Kidney glomerular epithelial cell (primary cell): Measurements from ENCODE around the gene ARHGEF28.

Experiments
- DNase-seq: peaks from one replicate; lab custom pipeline; 2025; lab: John Stamatoyannopoulos, UW

ARHGEF28 gene

DNA sequence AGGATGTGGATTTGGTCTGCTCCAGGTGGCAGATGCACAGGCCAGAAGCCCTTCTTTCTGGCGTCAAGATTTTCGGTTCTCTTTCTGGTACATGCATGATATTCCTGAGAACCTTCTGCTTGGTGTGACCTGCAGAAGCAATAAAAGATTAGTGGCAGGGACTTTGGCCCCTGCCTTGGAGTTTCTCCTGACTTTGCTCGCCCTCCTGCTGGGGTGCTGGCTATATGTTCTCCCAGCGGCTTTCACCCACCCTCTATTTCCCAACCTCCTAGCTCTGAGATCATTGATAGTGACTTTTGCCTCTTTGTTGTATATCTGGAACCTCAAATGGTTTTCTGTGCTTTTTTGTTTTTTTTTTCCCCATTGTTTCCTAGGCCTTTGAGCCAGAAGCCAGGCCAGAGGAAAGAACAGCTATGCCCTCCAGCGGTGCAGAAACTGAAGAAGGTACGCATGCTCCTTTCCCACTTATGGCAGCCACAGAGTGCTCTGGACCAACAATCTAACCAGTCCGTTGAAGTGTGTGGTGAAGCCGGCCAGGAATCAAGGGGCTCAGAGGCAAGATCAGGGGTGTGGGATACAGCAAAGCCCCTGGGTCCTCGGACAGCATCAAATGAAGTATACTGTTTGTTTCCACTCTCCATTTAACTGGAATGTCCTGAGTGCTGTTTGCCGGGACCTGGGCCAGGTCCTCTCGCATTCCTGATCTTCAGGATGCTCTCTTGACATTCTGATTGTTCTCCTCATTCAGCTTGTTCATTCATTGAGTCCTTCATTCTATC, 154.5 kb downstream of the ARHGEF28 start:
- no peak for DNase-seq

- DNase-seq, result no peak
Measured at GRCh38 chr5:73781107-73781768, 155.2 kb downstream of the ARHGEF28 start.

- DNase-seq, result no peak
Measured at GRCh38 chr5:73783828-73784227, 157.8 kb downstream of the ARHGEF28 start.

GRCh38 chr5:73786043-73786831, 160.2 kb downstream of the ARHGEF28 start:
- DNase-seq, result no peak

DNA sequence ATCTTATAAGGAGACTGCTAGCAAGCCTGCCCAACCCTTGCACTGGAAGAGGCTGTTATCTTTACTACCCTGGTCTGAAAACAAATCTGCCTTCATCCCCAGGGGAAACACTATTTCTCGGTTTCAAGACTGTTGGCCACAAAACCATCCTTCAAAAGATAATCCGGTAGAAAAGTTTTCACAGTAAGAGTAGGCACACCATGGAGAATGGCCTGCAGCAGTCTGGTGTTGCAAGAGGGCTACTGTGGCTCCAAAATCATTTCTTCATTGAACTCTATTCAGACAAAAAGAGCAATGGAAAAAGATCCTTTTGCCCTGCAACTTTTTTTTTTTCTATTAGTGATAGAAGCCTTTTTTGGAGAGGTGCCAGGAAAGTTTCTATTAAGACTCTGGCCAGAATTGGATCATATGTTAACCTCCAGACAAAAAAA, 163.9 kb downstream of the ARHGEF28 start:
- DNase-seq, result no peak

DNA sequence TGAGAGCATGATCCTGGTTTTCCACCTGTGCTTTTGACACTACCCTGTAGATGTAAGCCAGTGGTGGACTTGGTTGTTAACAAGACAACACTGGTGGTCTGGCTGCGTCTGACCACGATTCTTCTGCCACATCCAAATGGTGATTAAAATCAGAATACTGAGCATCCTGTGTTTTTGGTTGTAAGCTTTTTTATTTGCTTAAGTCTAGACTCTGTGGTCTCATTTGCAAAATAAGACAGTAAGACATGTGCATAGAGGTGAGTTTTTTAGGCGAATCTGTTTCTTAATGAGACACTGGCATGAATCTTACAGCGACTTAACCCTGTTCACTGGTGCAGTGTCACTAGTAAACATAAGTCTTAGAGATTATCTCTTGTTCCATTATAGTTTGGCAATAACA, 165.4 kb downstream of the ARHGEF28 start:
- DNase-seq, result no peak

DNA sequence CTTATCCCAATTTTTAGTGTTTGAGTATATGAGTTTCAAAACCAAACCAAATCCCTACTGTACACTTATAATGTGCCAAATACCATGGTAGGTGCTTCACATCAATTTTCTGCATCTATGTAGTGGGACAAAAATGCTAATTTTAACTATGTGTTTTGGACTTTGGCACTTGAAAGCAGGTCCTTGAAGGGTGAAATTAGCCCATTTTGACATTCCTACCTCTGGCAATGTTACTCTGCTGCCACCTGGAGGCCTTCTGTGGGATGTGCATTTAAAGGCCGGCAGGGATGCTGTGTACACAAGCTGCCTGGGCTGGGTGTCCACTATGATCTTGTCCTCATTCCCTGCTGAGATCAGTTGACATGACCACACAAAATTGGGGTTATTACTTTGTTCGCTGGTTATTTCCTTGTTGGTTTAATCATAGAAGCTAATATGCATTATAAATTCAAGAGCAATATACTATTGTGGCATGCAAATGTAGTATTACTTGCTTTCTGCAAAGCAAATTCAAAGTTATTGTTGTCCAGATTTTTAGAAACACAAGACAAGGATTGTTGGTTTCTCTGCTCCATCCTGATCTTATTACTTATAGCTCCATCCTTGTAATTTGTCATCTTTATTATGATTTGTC, 166.8 kb downstream of the ARHGEF28 start:
- DNase-seq, result peak; percentile 58

DNA sequence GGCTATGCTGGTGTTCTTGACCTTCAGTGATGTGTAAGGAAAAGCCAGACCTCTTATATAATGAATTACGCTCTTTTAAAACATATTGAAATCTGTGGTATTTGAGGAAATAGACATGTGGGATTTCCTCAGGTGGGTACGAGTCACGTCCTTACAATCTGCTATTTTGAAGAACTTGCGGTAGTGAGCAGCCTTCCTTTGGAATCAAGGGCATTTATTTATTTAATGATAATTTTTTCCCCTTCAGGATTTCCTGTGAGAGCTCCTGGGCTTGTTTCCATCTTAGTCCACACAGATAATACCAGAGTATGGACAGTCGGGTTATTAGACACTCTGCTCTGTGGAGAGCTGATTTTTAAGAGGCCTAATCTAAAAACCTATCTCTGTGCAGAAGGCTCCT, 167.9 kb downstream of the ARHGEF28 start:
- no peak for DNase-seq

DNA sequence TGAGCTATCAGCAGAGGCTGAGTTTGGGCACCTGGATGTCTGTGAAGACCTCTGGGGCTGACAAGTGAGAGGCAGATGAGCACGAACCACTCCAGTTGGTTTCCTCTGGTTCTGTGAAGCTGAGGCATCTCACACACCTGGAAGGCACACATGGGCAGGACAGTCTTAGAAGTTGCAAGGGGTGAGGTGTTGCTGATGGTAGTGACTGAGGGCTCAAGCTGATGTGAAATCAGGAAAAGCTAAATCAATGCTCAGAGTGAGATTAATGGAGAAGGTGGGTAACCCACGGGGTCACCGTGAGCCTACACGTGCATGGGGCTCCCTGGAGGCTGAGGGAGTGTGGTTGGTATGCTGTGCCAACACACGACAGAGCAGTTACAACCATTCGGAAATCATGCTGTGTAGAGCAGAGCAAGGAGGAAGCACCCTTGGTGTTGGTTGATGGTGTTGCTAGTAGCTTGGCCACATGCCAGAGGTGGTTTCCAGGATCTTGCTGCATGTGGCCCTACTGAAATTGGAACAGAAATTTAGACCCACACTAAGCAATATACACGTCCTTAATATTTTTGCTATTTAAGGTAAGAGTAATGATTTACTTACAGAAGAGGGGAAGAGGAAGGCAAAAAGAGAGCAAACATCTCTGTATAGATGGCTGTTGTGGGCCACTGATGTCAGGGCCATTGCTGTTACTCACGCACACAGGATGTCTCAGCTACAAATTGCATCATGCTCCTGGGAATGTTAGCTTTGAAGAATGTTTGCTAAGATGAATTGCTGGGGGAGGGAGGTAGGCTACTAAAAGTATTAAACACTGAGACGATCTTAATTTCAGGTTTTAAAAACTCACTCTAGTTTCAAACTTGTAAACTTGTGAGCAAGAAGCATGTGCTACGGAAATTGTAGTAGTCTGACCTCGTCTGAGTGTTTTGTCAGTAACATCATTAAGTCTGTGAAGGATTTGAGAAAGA, 170.5 kb downstream of the ARHGEF28 start:
- peak; percentile 98 for DNase-seq

DNA sequence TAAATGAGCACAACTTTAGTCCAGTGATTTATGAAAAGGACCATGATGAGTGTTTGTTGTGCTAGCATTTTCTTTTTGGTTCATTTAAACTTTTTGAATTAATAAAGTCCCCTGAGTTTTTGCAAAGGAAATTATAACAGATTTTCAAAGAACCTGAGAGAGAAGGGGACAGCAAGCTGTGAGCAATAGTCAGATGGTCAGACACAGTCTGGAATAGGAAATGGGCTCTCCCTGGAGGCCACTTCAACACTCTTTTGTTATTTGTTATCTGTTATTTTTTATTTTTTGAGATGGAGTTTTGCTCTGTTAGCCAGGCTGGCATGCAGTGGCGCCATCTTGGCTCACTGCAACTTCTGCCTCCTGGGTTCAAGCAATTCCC, 171.1 kb downstream of the ARHGEF28 start:
- DNase-seq, result no peak

GRCh38 chr5:73799401-73799972, 173.5 kb downstream of the ARHGEF28 start:
- DNase-seq, result no peak

DNA sequence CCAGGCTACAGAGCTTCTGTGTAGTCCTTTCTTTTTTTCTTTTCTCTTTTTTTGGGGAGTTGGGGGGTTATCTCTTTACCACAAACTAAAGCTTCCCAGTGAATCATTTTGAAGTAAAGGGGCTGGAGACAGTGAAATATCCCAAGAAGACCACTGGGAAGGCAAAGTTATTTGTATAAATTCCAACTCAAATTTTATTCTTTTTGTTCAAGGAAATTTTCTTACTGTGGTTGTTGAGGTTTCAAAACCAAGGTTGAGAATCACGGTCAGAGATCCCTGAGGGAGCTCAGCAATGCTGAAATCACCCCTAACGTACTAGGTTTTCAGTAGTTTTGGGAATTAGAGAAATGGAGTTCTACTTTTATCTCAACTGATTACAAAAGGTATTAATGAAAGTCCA, 175.7 kb downstream of the ARHGEF28 start:
- no peak for DNase-seq

GRCh38 chr5:73805449-73805848, 179.5 kb downstream of the ARHGEF28 start:
- DNase-seq, result no peak

DNA sequence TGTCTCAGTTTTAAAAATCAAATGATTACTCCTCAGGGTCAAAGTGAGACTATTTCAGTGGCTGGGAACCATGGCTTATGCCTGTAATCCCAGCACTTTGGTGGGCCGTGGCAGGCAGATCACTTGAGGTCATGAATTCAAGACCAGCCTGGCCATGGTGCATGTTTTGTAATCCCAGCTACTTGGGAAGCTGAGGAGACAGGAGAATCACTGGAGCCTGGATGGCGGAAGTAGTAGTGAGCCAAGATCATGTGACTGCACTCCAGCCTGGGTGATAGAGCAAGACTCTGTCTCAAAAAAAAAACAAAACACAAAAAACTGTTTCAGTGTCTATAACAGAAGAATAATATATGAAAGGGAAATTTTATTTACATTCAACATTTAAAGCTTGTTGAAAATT, 182.9 kb downstream of the ARHGEF28 start:
- no peak for DNase-seq

DNA sequence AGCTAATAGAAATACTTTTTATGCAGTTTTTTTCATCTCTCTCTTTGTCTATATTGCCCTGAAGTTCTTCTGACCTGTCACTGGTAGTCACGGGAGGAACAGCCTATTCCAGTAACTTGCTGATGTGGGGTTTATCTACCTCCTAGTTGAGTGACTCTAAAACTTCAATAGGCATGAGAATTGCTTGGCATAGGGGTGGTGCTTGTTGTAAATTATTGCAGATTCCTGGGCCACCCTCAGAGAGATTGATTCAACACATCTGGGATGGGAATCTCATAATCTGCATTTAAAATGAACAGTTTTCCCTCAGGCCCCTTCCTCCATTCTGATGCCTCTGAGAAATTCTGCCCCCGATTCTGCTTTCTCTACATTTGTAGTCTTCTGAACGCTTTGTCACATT, 184.4 kb downstream of the ARHGEF28 start:
- no peak for DNase-seq

DNA sequence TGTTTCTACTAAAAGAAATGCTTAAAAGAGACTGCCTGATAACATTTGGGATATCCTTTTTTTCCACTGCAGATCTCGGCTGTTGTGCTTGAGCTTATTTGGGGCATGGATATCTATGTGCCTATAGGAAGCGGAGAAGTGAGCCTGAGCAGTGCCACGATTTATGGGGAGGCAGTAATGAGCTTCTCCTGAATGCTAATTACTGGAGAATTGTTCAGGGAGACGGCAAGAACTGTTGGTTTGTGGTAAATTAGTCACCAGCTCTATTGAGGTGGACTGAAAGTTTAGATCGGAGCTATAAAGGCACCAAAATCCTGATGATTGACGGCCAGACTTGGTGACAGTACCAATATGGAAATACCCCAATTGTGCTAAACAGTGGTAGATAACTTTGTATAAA, 186.5 kb downstream of the ARHGEF28 start:
- DNase-seq, result peak; percentile 65

DNA sequence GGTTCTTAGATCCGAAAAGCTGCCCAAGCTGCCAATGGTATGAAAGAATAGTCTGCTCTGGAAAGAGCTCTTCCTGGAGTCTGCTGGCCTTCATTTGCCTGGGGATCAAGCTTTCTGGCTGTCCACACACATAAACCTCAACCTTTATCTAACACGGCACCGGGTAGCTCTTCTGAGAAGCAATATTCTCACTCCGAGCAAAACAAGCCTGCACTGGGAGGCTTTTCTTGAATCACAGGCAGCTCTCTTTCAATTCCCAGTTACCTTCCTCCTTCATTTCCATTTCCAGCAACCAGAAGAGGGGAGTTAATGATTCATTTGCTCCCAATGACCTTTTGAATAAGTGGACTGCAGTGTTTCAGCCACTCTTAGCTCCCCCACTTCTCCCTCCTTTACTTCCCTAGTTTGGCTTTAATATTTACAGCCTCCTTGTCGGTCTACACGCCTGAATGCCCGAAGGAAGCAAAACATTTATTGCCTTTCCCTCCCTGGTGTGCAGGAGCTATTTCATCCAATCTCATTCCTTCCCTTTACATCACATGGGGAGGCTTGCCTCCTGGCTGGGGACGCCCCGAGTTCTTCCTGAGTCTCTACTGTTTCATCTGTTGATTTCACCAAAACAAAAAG, 187.1 kb downstream of the ARHGEF28 start:
- peak; percentile 98 for DNase-seq

DNA sequence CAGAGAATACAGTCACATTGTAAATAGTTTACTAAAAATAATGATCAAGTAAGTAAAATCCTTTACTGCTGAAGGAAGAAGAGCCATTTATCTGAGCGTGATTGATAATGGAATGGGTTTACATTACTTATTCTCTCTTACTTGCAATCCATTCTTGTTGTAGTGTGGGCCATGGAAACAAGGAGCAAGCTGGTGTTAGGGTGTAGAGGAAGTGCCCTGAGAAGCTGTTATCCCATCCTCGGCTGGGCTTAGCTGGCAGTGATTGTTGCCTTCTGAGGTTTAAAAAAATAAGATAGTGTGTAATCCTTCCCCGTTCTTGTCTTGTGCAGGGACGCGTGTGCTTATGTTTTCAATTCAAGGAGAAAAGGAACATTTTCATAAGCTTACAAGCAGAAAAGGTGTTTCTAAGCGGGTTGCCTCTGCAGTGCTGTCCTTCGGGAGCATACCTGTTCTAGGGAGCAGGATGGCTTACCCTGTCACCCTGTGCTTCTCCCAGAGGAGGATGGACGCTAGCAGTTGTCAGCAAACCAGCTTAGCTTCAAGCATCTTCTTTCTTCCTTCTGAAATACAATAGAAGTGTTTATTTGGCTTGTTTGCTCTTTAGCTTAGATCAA, 188.3 kb downstream of the ARHGEF28 start:
- DNase-seq, result peak; percentile 50

GRCh38 chr5:73815631-73816030, 189.6 kb downstream of the ARHGEF28 start:
- peak; percentile 75 for DNase-seq
